Measurements from ENCODE around the gene KDM4B. TPM values are rescaled to one million over a fixed set of nuclear protein-coding genes. Genes with fewer than 3 reads are reported as not detected.
"Not testable (repeated sequence)": the region's sequence is repeated elsewhere in the genome, so short reads cannot be mapped to it uniquely, and the experiment has no call there.

The KDM4B gene
- polyA plus RNA-seq, 10 donors = 15.4 to 20.2 (median 18.5) TPM

DNA sequence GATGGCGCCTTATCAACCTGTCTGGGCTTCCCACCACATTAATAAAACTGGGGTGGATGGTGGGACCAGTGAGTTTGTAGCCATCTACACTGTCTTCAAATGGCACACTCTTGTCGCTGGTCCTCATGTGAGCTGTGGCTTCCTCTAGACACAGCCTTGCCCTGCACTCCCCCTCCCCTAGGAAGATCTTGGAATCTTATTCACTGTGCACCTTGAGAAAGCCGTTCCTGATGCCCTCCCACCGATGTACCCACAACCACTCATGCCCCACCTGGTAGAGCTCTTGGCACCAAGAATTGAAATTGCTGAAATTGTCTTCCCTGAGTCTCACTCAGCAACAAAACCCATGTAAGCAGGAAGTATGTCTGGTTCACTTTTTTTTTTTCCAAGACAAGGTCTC lies 225.7 kb downstream of the KDM4B start:
- no peak for DNase-seq

DNA sequence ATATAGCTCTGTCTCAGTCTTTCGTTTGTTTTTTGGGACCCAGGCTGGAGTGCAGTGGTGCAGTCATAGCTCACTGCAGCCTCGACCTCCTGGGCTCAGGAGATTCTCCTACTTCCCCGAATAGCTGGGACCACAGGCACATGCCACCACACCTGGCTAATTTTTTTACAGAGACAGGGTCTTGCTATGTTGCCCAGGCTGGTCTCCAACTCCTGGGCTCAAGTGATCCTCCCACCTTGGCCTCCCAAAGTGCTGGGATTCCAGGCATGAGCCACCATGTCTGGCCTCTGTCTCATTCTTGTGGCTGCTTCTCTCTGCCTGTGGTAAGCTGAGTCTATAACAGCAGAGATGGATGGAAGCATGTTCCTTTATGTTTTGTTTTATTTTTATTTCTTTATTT lies 226.7 kb downstream of the KDM4B start:
- DNase-seq = not testable (repeated sequence)

DNA sequence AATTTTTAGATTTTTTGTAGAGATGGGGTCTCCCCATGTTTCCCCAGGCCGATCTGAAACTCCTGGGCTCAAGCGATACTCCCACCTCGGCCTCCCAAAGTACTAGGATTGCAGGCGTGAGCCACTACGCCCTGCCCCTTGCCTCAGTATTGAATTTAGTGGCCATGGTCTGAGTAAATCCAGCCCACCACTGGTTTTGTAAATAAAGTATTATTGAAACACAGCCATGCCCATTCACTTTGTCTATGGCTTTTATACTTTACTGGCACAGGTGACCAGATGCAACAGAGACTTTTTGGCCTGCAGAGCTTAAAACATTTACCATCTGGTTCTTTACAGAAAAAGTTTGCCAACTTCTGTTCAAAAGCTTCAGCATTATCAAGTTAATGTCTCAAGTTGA lies 227.9 kb downstream of the KDM4B start:
- no peak for DNase-seq

DNA sequence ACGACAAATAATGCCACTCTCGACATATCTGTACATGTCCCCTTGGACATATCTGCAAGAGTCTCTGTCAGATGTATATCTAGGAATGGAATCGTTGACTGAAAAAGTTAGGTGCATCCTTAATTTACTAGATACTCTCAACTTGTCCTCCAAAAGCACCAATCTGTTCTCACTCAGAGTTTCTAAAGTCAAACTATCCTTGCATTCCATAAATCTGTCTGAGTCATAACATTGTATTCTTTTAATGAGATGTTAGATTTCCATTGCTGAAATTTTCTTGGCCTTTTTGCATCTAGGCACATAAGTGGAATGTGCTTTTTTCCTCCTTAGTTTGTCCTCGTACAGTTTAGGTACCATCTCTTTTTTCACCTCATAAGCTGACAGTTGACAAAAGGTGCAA lies 231.9 kb downstream of the KDM4B start:
- no peak for DNase-seq

DNA sequence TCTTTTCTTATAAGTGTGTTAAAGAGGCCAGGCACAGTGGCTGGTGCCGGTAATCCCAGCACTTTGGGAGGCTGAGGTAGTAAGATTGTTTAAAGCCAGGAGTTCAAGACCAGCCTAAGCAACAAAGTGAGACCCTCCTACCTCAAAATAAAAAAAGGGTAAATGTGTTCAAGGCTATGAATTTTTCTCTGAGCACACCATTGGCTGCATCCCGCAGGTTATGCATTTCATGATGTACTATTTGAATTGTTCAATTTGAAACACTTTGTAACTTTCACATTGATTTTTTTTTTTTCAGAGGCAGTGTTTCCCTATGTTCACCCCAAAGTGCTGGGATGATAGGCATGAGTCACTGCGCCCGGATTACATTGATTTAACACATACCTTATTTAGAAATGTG lies 233.6 kb downstream of the KDM4B start:
- DNase-seq = no peak

Other genes with a start within 250 kb of the KDM4B start
- 10 to 100 TPM; 18.3 to 26.8 (median 21.5) TPM for gene DPP9, start 245.3 kb upstream of the KDM4B start, polyA plus RNA-seq (ENCODE audit: insufficient read length in 10 of 10)
- 1 to 10 TPM; 2.1 to 3.5 (median 3.0) TPM for gene FEM1A, start 177.4 kb upstream of the KDM4B start, polyA plus RNA-seq (ENCODE audit: insufficient read length in 10 of 10)
- gene TICAM1, start 137.4 kb upstream of the KDM4B start, polyA plus RNA-seq (ENCODE audit: insufficient read length in 10 of 10) = 1 to 10 TPM; 3.9 to 7.3 (median 4.8) TPM
- 10 to 100 TPM; 25.6 to 47.4 (median 38.1) TPM for gene PLIN3, start 101.4 kb upstream of the KDM4B start, polyA plus RNA-seq (ENCODE audit: insufficient read length in 10 of 10)
- gene ARRDC5, start 66.2 kb upstream of the KDM4B start, polyA plus RNA-seq (ENCODE audit: insufficient read length in 10 of 10) = under 1 TPM in 3 of 10 donors, not detected in 7; 0.21 to 0.27 (median 0.24) TPM
- gene UHRF1, start 59.6 kb upstream of the KDM4B start, polyA plus RNA-seq (ENCODE audit: insufficient read length in 10 of 10) = 10 to 100 TPM; 18.0 to 36.3 (median 26.8) TPM

All from muscle of back (tissue), 11 donors.